Activated CD4-positive, alpha-beta T cell treated with anti-CD3 and anti-CD28 coated beads for 1 hour (primary cell): Measurements from ENCODE around the gene CA7.
A peak's percentile ranks its signal among the peaks of the same experiment; 100 is the strongest.
"Not testable (repeated sequence)": the region's sequence is repeated elsewhere in the genome, so short reads cannot be mapped to it uniquely, and the experiment has no call there.

Source experiments
- DNase-seq: peaks from one replicate; pipeline ENCODE4 v3.0.0-alpha.2; 2020

The CA7 gene

DNA sequence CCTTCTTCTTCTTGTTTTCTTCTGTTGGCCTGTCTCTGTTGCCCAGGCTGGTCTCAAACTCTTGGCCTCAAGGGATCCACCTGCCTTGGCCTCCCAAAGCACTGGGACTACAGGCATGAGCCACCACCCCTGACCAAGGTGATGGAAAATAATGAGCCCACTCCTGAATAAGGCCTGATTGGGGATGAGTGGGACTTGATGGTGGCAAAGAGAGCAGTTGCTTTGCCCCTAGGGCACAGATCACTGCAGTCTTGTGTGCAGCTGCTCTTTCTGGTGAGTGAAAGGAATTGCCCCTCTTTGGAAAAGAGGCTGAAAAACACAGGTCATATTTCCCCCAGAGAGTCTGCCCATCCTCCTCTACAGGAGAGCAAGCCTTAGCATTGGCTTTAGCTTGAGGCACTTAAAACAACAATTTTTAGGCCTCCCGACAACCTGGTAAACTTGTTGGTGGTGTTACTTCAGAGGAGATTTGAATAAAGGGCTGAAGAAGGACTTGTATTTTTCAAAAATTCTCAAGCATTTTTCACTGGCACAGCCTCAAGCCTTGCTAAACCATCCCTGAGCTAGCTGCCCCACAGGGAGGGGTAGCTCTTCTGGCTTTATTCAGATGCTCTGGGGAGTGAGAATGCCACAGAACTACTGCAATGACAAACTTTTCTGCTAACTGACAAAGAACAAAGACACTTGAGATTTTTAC, 30.0 kb downstream of the CA7 start:
- DNase-seq = no peak

DNA sequence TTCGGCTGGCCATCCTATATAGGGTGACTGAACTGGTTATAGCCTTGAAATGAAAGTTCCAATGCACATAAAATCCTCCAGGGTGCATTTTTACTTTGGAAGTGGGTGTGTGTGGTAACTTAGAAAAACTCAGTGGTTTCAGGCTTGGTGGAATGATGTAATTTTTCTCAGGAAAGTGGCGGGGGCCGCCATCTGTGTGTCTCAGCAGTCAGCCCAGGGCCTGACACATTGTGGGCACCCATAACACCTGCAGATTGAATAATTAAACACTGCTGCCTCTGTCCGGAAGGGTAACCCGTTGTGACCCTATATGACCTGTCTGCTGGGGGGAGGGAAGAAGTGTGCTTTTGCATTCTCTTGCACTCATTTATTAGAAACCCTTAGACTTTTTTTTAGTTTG, 33.9 kb downstream of the CA7 start:
- no peak for DNase-seq

DNA sequence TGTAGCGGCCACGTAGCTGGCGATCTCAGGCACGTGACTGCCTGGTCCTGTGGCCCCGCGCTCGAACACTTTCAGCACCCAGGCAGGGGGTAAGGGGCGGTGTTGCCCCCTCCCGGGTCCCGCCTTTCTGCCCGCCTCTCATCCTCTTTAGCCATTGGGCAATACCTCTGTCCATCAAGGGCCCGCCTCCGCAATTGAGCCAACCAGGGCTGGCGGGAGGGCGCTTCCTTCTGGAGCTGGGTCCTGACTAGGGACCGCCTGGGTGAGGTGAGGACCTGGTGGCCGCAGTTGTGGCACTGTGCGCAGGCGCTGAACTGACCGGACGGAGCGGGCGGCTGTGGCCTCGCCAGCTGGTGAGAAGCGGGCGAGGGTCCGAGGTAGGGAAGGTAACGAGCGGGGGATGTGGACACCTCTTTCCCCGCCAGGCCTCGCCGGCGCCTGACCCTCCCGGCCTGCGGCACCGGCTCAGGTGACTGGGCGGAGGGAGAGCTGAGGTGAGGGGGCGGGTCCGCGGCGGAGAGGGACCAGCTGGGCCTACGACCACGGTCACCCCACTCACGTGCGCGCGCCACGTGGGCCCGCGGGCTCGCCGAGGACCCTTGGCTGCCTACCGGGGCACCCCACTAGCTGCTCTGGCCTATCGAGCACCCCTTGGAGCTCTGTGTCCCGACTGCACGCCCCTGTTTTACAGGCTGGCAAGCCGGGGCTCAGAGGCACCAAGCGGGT, 36.2 kb downstream of the CA7 start, which contains the start of gene PDP2:
Gene PDP2 (plus strand): TSS at position 228 of the 726 bp plus-strand sequence. CDS start 3,770 bp downstream, outside the sequence.
- DNase-seq = peak; percentile 83

DNA sequence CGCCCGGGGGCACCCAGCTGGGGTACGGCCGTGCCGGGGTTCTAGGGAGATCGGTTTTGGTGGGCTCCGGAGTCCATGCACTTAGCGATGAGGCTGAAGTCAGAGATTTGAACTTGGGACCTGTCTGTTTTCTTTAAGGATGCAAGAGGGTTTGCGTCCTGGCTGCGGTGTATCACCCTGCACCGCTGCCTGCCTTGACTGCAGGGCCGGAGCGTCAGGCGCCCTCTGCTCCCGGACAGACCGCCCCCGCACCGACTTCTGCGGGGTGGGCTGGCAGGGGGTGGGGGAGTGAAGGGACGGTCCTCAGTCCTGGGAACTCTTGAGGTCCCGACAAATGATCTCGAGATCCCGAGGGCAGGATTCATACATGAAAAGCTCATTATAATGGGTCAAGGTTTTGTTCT, 36.8 kb downstream of the CA7 start:
- no peak for DNase-seq

DNA sequence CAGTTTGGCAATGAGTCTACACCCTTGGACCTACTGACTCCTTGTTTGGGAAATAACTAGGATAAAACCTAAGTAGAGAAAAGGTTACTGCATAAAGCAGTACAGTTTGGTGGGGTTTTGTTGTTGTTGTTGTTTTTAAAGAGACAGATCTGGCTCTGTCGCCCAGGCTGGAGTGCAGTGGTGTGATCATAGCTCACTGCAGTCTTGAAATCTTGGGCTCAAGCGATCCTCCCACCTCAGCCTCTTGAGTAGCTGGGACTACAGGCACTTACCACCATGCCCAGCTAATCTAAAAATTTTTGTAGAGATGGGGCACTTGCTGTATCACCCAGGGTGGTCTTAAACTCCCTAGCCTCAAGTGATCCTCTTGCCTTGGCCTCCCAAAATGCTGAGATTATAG, 37.3 kb downstream of the CA7 start:
- no peak for DNase-seq

DNA sequence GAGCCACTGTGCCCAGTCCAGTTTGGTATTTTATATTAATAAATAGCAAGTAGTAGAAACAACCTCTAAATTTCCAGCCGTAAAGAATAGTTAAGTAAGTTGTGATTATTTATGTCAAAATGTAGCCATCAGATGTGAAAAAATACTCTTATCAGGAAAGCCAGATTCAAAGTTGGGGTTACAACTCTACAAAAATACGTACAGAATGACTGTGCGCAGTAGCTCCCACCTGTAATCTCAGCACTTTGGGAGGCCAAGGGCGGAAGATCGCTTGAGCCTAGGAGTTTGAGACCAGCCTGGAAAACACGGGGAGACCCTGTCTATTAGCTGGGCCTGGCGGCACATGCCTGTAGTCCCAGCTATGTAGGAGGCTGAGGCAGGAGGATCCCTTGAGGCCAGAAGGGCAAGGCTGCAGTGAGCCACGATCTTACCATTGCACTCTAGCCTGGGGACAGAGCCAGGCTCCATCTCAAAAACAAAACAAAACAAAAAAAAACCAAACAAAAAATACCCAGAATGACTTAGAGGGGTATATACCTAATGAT, 37.8 kb downstream of the CA7 start:
- DNase-seq = no peak

DNA sequence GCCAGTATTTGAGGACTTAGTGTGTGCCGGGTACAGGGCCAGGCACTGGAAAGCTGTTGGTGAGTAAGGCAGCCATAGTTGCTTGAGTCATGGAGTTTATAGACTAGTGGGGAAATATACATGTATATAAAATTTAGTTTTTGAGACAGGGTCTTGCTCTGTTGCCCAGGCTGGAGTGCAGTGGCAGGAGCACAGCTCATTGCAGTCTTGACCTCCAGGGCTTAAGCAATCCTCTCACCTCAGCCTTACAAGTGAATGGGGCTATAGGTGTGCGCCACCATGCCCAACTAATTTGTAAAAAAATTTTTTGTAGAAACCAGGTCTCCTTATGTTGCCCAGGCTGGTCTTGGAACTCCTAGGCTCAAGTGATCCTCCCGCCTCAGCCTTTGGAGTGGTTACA, 38.5 kb downstream of the CA7 start:
- no peak for DNase-seq

DNA sequence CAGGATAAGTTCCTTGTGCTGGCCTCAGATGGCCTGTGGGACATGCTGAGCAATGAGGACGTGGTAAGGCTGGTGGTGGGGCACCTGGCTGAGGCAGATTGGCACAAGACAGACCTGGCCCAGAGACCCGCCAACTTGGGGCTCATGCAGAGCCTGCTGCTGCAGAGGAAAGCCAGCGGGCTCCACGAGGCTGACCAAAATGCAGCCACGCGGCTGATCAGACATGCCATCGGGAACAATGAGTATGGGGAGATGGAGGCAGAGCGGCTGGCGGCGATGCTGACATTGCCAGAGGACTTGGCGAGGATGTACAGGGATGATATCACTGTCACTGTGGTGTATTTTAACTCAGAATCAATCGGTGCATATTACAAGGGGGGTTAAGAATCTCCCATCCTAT, 41.3 kb downstream of the CA7 start:
- DNase-seq = no peak

DNA sequence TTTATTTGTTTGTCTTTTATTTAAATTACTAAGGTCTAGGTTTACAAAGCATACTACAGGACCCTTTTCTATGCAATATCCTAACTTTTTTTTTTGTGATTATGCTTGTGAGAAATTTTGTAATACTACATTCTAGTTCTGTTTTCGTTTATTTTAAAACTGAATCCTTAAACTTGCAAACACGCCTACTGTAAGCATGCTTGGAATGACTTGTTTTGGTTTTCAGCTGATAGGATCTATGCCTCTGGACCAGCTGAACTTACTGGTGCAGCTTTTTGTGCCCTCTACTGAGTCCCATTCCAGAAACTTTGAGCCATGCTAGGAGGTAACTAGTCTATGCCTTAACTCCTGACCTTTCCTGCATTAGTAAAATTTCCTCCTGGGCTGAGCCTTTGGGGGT, 42.1 kb downstream of the CA7 start:
- no peak for DNase-seq

DNA sequence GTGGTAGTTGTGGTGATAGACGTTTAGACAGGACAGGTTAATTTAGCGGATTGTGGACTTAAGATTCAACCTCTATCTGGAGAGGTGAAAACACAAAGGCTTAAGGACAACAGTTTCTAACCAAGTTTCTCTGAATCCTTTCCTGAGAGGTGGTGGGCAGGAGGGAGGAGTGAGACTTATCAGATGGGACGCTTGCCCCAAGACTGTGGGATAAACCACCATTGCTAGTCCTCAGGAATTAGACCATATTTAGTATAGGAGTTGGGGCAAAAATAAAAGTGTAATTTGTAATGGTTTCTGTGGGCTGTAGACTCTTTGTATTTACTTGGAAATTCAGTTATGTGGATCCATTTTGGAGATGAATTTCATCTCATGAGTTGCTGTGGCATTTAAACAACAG, 42.7 kb downstream of the CA7 start:
- no peak for DNase-seq

DNA sequence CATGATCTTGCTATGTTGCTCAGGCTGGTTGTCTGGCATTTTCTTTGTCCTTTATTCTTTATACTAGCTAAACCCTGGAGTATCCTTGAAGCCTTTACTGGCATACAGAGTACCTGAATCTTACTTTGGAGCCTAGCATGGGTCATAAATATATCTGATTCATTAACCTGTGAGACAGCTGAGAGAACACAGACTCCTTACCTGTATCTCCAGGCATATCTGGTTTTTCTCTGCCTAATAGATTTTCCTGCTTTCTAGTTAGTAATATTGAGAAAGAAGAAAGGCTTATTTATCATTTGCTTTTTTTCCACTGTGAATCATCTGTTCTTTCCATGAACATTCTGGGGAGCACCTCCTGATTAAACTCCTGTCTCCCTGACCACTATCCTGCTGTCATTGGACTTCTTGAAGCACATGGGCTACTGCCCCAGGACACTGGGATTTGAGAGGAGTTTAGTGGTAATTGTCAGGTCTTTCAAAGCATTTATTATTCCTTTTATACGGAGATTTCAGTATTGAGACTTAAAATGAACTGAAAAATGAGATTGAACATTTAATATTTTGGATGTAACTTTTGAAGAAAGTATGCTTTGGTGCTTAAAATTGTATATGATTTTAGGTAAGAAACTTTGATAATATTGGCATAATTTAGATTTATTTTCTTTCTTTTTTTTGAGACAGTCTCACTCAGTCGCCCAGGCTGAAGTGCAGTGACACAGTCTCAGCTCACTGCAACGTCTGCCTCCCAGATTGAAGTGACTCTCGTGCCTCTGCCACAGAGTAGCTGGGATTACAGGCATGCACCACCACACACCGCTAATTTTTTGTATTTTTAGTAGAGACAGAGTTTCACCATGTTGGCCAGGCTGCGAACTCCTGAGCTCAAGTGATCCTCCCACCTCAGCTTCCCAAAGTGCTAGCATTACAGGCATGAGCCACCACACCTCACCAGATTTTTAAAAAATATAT, 44.7 kb downstream of the CA7 start:
- no peak for DNase-seq

DNA sequence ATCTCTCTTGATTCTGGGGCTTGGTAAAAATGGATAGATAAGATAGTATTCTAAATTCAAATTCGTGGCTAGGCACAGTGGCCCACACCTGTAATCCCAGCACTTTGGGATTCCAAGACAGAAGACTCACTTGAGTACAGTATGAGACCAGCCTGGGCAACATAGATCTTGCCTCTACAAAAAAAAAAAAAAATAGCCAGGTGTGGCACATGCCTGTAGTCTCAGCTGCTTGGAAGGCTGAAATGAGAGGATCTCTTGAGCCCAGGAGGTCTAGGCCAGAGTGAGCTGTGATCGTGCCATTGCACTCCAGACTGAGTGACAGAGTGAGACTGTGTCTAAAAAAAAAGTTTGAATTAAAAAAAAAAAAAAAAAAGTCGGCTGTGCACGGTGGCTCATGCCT, 45.4 kb downstream of the CA7 start:
- DNase-seq = no peak

DNA sequence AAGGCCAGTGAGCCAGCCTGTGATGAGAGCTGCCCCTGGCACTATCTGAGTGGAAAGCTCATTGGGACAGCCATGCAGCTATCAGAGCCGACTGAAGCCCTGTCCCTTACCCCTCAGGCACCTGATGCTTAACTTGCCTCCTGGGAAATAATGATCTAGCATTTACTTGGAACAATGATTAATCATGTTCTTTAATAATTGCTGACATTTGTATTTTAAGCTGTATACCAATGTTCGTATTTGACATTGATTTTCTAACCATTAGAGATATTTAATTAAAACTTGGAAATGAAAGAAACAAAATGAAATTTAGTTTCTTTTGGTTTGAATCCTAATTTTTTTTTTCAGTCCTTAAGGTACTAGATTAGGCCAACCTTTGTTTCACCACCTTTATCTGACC, 46.6 kb downstream of the CA7 start:
- DNase-seq = no peak

DNA sequence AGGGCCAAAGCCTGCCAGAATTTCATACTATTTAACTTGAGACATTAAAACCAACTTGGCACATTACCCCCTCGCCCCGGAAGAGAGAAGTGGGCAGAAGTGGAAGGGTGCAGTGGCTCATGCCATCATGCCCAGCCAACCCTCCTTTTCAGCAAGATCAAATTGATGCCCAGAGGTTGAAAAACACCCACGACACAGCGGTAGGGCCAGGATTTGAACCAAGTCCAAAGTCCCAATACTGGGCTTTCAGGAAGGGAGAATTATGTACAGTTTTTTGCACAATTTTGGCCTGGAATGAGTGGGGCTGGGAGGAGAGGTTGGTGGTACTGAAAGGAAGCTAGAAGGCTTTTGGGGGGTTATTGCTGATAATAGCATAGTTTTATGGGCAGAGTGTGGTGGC, 47.1 kb downstream of the CA7 start:
- DNase-seq = no peak

DNA sequence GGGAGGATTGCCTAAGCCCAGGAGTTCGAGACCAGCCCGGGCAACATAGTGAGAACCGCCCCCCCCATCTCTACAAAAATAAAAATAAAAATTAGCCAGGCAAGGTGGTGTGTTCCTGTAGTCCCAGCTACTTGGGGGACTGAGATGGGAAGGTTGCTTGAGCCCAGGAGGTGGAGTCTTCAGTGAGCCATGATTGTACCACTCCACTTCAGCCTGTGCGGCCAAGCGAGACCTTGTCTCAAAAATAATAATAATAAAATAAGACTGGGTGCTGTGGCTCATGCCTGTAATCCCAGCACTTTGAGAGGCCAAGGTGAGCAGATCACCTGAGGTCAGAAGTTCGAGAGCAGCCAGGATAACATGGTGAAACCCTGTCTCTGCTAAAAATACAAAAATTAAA, 47.6 kb downstream of the CA7 start:
- DNase-seq = no peak

DNA sequence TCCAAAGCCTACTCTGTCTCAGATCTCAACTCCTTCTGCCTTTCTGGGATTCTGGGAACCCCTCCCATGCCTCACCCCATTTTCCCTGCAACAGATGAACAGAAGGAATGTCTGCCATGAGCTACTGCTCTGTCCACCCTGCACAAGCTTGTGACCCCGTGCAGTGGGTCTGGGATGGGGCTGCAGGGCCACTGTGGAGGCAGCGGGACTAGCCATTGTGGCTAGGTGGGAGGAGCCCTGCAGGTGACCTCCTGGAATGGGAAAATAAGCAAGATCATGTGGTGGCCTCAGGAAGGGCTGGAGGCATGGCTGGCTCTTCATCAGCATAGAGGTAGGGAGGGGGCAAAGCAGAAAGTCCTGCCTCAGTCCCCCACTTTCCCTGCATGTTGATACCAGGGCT, 49.8 kb downstream of the CA7 start:
- DNase-seq = no peak

DNA sequence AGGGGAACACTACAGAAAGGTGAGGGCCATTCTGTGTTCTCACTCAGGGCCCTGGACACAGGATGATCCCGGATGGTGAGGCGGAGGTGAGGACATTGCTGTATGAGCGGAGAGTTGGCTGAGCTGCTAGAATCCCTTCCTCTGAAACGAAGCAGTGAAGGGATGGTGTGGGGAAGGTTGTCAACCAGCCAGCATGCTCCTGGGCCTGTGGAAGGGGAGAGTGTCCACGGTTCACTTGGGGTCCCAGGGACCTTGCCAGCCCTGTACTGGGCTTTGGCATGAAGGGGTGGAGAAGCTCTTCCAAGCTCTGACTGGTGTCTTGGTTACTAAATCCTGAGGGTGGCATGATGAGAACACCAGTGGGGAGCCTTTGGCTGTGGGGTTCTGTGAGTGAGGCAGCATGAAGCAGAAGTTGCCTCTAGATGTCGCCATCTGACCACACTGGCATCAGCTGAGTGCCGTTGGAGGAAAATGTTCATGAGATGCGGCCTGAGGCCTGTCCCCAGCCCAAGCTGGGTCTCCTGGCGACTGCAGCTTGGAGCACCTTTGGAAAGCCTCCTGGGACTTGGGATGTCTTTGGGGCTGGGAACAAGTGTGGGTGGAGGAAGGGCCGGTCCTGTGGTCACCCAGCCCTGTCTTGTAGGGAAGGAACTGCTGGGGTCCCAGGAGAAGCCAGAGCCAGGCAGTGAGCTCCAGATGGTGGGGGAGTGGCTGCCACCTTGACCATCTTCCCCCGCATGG, 50.9 kb downstream of the CA7 start:
- DNase-seq = peak; percentile 44

DNA sequence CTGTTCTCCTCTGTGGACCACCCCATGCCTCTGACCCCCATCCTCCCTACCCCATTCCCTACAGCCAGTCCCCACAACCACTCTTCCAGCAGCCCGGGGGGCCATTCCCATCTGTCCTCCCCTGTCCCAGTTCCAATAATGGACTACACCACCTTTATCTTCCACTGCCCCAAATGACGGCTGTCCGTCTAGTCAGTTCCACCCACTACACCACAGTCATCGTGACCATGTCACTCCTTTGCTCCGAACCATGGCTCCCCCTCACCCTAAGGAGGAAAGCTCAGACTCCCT, 51.4 kb downstream of the CA7 start:
- no peak for DNase-seq

DNA sequence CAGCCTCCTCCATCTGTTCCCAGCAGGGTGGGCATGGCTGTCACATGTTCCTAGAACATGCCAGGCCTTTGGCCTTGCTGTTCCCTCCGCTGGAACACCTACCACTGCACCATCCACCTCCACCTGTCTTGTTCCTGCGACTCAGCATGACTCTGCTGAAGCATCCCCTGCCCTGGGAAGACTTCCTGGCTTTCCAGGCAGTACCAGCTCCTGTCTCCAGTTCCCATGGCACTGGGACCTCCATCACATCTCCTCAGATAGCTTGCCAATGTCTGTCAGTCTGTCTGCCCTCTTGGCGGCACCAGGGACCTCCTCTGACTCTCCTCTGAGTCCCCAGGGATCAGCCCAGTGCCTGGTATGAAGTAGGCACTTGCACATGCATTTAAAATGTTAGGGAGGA, 51.8 kb downstream of the CA7 start:
- DNase-seq = no peak

DNA sequence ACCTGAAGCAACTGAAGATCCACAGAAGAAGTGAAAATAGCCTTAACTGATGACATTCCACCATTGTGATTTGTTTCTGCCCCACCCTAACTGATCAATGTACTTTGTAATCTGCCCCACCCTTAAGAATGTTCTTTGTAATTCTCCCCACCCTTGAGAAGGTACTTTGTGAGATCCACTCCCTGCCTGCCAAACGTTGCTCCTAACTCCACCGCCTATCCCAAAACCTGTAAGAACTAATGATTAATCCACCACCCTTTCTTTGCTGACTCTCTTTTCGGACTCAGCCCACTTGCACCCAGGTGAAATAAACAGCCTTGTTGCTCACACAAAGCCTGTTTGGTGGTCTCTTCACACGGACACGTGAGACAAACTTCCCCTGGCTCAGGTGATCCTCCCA, 52.5 kb downstream of the CA7 start:
- DNase-seq = not testable (repeated sequence)

DNA sequence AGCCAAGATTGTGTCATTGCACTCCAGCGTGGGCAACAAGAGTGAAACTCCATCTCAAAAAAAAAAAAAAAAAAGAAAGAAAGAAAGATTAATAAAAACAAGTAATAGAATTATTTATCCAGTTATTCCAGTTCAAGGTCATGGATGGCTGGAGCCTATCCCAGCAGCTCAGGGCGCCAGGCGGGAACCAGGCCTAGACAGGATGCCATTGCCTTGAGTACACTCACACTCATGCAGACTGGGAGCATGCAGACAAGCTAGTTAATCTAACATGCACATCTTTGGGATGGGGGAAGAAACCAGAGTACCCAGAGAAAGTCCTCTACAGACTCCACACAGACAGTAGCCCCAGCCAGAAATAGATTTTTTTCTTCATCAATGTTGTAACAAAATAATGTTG, 54.0 kb downstream of the CA7 start:
- DNase-seq = no peak

DNA sequence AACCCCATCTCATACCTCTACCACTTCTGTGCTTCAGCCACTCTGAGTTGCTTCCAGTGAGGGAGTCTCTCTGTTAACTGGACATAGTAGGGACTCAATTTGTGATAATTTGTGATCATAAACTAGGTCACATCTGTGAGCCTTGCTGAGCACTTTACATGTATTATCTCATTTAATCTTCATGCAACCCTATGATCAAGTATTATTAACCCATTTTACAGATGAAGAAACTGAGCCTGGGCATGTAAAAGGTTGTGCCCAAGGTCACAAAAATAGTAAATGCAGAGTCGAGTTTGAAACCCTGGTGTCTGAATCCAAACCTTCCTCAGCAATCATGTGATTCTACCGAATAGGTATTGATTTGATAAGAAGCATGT, 54.7 kb downstream of the CA7 start:
- DNase-seq = no peak
